MM.1S (cell line): ENCODE data around the gene CRTC2.
"Not testable (repeated sequence)": the region's sequence is repeated elsewhere in the genome, so short reads cannot be mapped to it uniquely, and the experiment has no call there.

ENCODE experiments used
- DNase-seq: peaks from one replicate; pipeline ENCODE4 v3.0.0-alpha.2; 2015
- H2AFZ ChIP-seq: fragments of 300-600 bp; sonication (generic); 2 replicates; pipeline ENCODE4 v1.6.0; 2016; ENCODE audit warnings: antibody characterized with exemption, low read length
- H3F3A ChIP-seq: fragments of 300-600 bp; sonication (generic); 2 replicates; pipeline ENCODE4 v1.6.1; 2016; ENCODE audit warnings: mild to moderate bottlenecking, antibody characterized with exemption, low read length, moderate library complexity, mixed read lengths; ENCODE audit not compliant: insufficient read depth
- H3K27ac ChIP-seq: fragments of 300-600 bp; sonication (generic); 2 replicates; pipeline ENCODE4 v1.5.1; 2016; ENCODE audit warnings: mild to moderate bottlenecking, low read length
- H3K27me3 ChIP-seq: fragments of 300-600 bp; sonication (generic); replicated peaks from 2 replicates; pipeline ENCODE4 v1.6.0; 2016; ENCODE audit warnings: low read length; ENCODE audit not compliant: insufficient read depth
- H3K36me3 ChIP-seq: fragments of 300-600 bp; sonication (generic); replicated peaks from 2 replicates; pipeline ENCODE4 v1.6.1; 2016; ENCODE audit warnings: mild to moderate bottlenecking, low read length, mixed read lengths; ENCODE audit not compliant: insufficient read depth
- H3K4me1 ChIP-seq: fragments of 300-600 bp; sonication (generic); 2 replicates; pipeline ENCODE4 v1.6.1; 2016; ENCODE audit warnings: low read length, mixed read lengths
- H3K4me2 ChIP-seq: fragments of 300-600 bp; sonication (generic); 2 replicates; pipeline ENCODE4 v1.6.0; 2016; ENCODE audit warnings: low read depth, low read length
- H3K4me3 ChIP-seq: fragments of 300-600 bp; sonication (generic); 2 replicates; pipeline ENCODE4 v1.5.1; 2016; ENCODE audit warnings: low read length, mixed read lengths
- H3K79me2 ChIP-seq: fragments of 300-600 bp; sonication (generic); 2 replicates; pipeline ENCODE4 v1.6.1; 2016; ENCODE audit warnings: mixed run types, low read length, mixed read lengths
- H3K9ac ChIP-seq: fragments of 300-600 bp; sonication (generic); 2 replicates; pipeline ENCODE4 v1.6.1; 2016; ENCODE audit warnings: low read length, mixed read lengths
- H3K9me2 ChIP-seq: fragments of 300-600 bp; sonication (generic); replicated peaks from 2 replicates; pipeline ENCODE4 v1.6.1; 2016; ENCODE audit warnings: mild to moderate bottlenecking, low read length, mixed read lengths; ENCODE audit not compliant: insufficient read depth
- H3K9me3 ChIP-seq: fragments of 300-600 bp; sonication (generic); replicated peaks from 2 replicates; pipeline ENCODE4 v1.6.1; 2016; ENCODE audit warnings: mild to moderate bottlenecking, low read length, mixed read lengths; ENCODE audit not compliant: insufficient read depth
- H4K20me1 ChIP-seq: fragments of 300-600 bp; sonication (generic); 2 replicates; pipeline ENCODE4 v1.6.1; 2016; ENCODE audit warnings: mild to moderate bottlenecking, low read length, moderate library complexity, mixed read lengths; ENCODE audit not compliant: insufficient read depth
- EZH2 ChIP-seq: fragments of 300-600 bp; sonication (generic); optimal IDR thresholded peaks from 2 replicates; pipeline ENCODE3; 2017; ENCODE audit warnings: low read depth, mild to moderate bottlenecking, antibody characterized with exemption, low read length, mixed read lengths
- EZH2phosphoT487 ChIP-seq: fragments of 300-600 bp; sonication (generic); IDR thresholded peaks from 2 replicates; pipeline ENCODE4 v1.6.1; 2018; ENCODE audit warnings: antibody characterized with exemption, low read length
- TF ChIP-seq, protein P1 (sequence below): fragments of 300-600 bp; sonication (generic); IDR thresholded peaks from 2 replicates; pipeline ENCODE4 v1.5.1; 2016; ENCODE audit warnings: antibody characterized with exemption, low read length, mixed read lengths

The CRTC2 gene

DNA sequence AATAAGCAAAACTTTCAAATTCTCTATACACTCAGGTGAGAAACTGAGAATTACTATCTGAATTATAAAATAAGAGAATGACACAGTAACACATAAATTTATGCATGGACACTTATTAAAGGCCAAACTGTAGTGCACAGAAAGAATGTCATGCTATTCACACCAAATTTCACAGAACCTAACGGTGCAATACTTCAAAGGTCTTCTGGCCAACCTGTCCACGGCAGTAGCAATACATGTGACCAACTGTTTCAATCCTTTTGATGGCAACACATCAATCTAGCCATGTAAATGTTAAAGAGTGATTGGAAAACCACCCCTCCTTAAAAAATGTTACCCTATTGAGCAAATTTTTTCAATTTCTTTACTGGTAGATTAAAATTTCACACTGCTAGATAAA is 46.1 kb downstream of the CRTC2 start:
- Histone ChIP-seq H3K79me2 (peaks cover 99% of the 10 kb centered on the region), H3F3A (no peaks in the 10 kb centered on the region; the same call in 1 of the 2 replicates), H3K9me3 (no peaks in the 10 kb centered on the region), H3K27ac (no peak overlapping the region), H3K27me3 (no peaks in the 10 kb centered on the region), H3K4me2 (no peak overlapping the region), H4K20me1 (peaks cover 7% of the 10 kb centered on the region; the same call in 1 of the 2 replicates), H3K4me1 (no peaks in the 10 kb centered on the region), H3K9me2 (no peaks in the 10 kb centered on the region), H3K36me3 (no peaks in the 10 kb centered on the region), H2AFZ (no peak overlapping the region), H3K4me3 (no peak overlapping the region), H3K9ac (no peak overlapping the region)
- DNase-seq = no peak
- TF ChIP-seq EZH2 = no peak
- no peak for TF ChIP-seq EZH2phosphoT487
- TF ChIP-seq, protein P1, sequence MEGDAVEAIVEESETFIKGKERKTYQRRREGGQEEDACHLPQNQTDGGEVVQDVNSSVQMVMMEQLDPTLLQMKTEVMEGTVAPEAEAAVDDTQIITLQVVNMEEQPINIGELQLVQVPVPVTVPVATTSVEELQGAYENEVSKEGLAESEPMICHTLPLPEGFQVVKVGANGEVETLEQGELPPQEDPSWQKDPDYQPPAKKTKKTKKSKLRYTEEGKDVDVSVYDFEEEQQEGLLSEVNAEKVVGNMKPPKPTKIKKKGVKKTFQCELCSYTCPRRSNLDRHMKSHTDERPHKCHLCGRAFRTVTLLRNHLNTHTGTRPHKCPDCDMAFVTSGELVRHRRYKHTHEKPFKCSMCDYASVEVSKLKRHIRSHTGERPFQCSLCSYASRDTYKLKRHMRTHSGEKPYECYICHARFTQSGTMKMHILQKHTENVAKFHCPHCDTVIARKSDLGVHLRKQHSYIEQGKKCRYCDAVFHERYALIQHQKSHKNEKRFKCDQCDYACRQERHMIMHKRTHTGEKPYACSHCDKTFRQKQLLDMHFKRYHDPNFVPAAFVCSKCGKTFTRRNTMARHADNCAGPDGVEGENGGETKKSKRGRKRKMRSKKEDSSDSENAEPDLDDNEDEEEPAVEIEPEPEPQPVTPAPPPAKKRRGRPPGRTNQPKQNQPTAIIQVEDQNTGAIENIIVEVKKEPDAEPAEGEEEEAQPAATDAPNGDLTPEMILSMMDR = no peak

DNA sequence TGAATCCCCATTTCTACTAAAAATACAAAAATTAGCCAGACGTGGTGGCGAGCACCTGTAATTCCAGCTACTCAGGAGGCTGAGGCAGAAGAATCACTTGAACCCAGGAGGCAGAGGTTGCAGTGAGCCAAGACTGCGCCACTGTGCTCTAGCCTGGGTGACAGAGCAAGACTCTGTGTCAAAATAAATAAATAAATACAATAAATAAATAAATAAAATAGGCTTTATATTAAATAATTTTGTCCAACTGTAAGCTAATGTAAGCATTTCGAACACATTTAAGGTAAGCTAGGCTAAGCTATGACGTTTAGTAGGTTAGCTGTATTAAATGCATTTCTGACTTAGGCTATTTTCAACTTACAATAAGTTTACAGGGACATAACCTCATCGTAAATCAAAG is 47.9 kb downstream of the CRTC2 start:
- peaks cover 99% of the 10 kb centered on the region for H3K79me2 ChIP-seq
- H4K20me1 ChIP-seq, DNase-seq, H3K27me3 ChIP-seq, H3K9me3 ChIP-seq, H3K4me3 ChIP-seq, H3K27ac ChIP-seq, H3K36me3 ChIP-seq, H3K9ac ChIP-seq, H2AFZ ChIP-seq, H3K4me1 ChIP-seq, H3F3A ChIP-seq, H3K4me2 ChIP-seq, H3K9me2 ChIP-seq: not testable (repeated sequence)

DNA sequence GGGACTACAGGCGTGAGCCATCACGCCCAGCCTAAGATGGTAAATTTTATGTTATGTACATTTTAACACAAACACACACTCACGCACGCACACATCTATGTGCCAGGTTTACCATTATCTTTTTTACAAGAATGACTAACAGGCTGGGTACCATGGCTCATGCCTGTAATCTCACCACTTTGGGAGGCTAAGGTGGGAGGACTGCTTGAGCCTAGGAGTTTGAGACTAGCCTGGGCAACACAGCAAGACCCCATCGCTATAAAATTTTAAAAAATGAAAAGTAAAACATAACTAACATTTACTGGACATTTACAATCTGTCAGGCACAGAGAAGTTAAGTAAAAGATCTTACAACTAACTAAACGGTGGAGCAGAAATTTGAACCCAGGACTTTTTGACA is 50.3 kb downstream of the CRTC2 start:
- Histone ChIP-seq H2AFZ (no peak overlapping the region), H3F3A (no peaks in the 10 kb centered on the region; the same call in 1 of the 2 replicates), H3K79me2 (peaks cover 99% of the 10 kb centered on the region), H3K27ac (no peak overlapping the region), H3K4me3 (no peak overlapping the region), H3K4me1 (no peaks in the 10 kb centered on the region), H4K20me1 (peaks cover 16% of the 10 kb centered on the region), H3K9ac (no peak overlapping the region), H3K9me3 (no peaks in the 10 kb centered on the region), H3K4me2 (no peak overlapping the region), H3K36me3 (no peaks in the 10 kb centered on the region), H3K27me3 (no peaks in the 10 kb centered on the region), H3K9me2 (no peaks in the 10 kb centered on the region)
- TF ChIP-seq, protein P1 = no peak
- TF ChIP-seq EZH2 (no peak), EZH2phosphoT487 (no peak)
- no peak for DNase-seq

DNA sequence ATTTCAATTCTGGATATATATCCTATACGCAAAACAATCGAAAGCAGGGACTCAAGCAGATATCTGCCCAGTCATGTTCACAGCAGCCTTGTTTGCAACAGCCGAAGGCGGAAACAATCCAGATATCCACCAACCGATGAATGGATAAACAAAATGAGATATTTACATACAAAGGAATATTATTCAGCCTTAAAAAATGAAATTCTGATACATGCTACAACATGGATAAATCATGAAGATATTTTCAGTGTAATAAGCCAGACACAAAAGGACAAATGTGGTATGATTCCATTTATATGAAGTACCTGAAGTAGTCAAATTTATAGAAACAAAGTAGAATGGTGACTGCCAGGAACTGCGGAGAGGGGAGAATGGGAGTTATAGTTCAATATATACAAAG is 51.3 kb downstream of the CRTC2 start:
- TF ChIP-seq EZH2phosphoT487 = no peak

More for the DNA sequence above, 51.3 kb downstream of the CRTC2 start:
- Histone ChIP-seq H3F3A (no peaks in the 10 kb centered on the region; the same call in 1 of the 2 replicates), H3K36me3 (no peaks in the 10 kb centered on the region), H3K9me2 (no peaks in the 10 kb centered on the region), H4K20me1 (peaks cover 20% of the 10 kb centered on the region), H3K27ac (no peak overlapping the region), H3K9ac (no peak overlapping the region), H3K4me1 (no peaks in the 10 kb centered on the region), H3K9me3 (no peaks in the 10 kb centered on the region), H3K4me2 (no peak overlapping the region), H3K27me3 (no peaks in the 10 kb centered on the region), H3K79me2 (peaks cover 99% of the 10 kb centered on the region), H2AFZ (no peak overlapping the region), H3K4me3 (no peak overlapping the region)
- no peak for DNase-seq
